HEK293 (cell line): ENCODE results near the gene PAK2.

Source experiments
- CTCF ChIA-PET: fragments of 350-600 bp; formaldehyde crosslinking; extraction: SDS; loops from one replicate; lab custom pipeline; 2021; ENCODE audit warnings: antibody characterized with exemption; lab: Yijun Ruan, JAX
- POLR2A ChIA-PET: fragments of 300-600 bp; formaldehyde crosslinking; extraction: SDS; loops from one replicate; lab custom pipeline; 2020; ENCODE audit warnings: antibody characterized with exemption, inconsistent platforms; lab: Yijun Ruan, JAX
- H3K27ac ChIP-seq: fragments of 200-500 bp; sonication (Bioruptor generic); 2 replicates; pipeline ENCODE4 v1.5.1; 2014; ENCODE audit warnings: low read depth, low read length, control low read depth, inconsistent platforms; ENCODE audit errors: extremely low read depth
- H3K36me3 ChIP-seq, 2 experiments: fragments of 200-500 bp in 1 of 2; sonication (Bioruptor generic) in 1 of 2; 1 replicate in 1 of 2; 2 replicates in 1 of 2; pipeline ENCODE4 v1.5.1; 2014 to 2017; ENCODE audit warnings: inconsistent platforms in 2 of 2, low read length in 2 of 2; ENCODE audit not compliant: control insufficient read depth in 2 of 2, insufficient read depth in 1 of 2
- H3K4me1 ChIP-seq: fragments of 200-500 bp; sonication (Bioruptor generic); 2 replicates; pipeline ENCODE4 v1.5.1; 2014; ENCODE audit warnings: mild to moderate bottlenecking, low read length, inconsistent platforms; ENCODE audit not compliant: control insufficient read depth, insufficient read depth
- H3K4me3 ChIP-seq: 2 replicates; pipeline ENCODE4 v1.5.1; 2011; ENCODE audit warnings: low read depth, mild to moderate bottlenecking, control low read depth, low read length, moderate library complexity
- H3K9me3 ChIP-seq: fragments of 200-500 bp; sonication (Bioruptor generic); 2 replicates; pipeline ENCODE4 v1.5.1; 2014; ENCODE audit warnings: low read depth, low read length, inconsistent platforms; ENCODE audit not compliant: control insufficient read depth, insufficient read depth
- BCL11B ChIP-seq: fragments of 450-650 bp; formaldehyde crosslinking; IDR thresholded peaks from 2 replicates; pipeline ENCODE4 v1.5.1; 2016; ENCODE audit warnings: low read depth, missing biosample characterization, missing genetic modification characterization
- EGR2 ChIP-seq: fragments of 450-650 bp; formaldehyde crosslinking; IDR thresholded peaks from 2 replicates; pipeline ENCODE4 v1.5.1; 2016; ENCODE audit warnings: low read depth, missing biosample characterization, missing genetic modification characterization
- KLF1 ChIP-seq: fragments of 450-650 bp; formaldehyde crosslinking; IDR thresholded peaks from 2 replicates; pipeline ENCODE4 v1.5.1; 2016; ENCODE audit warnings: missing biosample characterization, missing genetic modification characterization
- KLF17 ChIP-seq: fragments of 450-650 bp; formaldehyde crosslinking; IDR thresholded peaks from 2 replicates; pipeline ENCODE4 v1.5.1; 2016; ENCODE audit warnings: missing biosample characterization, missing genetic modification characterization
- KLF7 ChIP-seq: fragments of 450-650 bp; formaldehyde crosslinking; IDR thresholded peaks from 2 replicates; pipeline ENCODE4 v1.5.1; 2016; ENCODE audit warnings: missing biosample characterization, missing genetic modification characterization, borderline replicate concordance
- KLF8 ChIP-seq: fragments of 450-650 bp; formaldehyde crosslinking; IDR thresholded peaks from 2 replicates; pipeline ENCODE4 v1.5.1; 2016; ENCODE audit warnings: missing biosample characterization, missing genetic modification characterization
- KLF9 ChIP-seq: fragments of 450-650 bp; formaldehyde crosslinking; IDR thresholded peaks from 2 replicates; pipeline ENCODE4 v1.5.1; 2016; ENCODE audit warnings: missing biosample characterization, missing genetic modification characterization, low read depth
- SCRT1 ChIP-seq: fragments of 450-650 bp; formaldehyde crosslinking; IDR thresholded peaks from 2 replicates; pipeline ENCODE4 v1.5.1; 2016; ENCODE audit warnings: missing biosample characterization, missing genetic modification characterization, borderline replicate concordance
- WT1 ChIP-seq: fragments of 450-650 bp; formaldehyde crosslinking; IDR thresholded peaks from 2 replicates; pipeline ENCODE4 v1.5.1; 2016; ENCODE audit warnings: missing biosample characterization, missing genetic modification characterization
- YY1 ChIP-seq: fragments of 450-650 bp; formaldehyde crosslinking; IDR thresholded peaks from 2 replicates; pipeline ENCODE4 v1.5.1; 2018; ENCODE audit warnings: missing biosample characterization, missing genetic modification characterization
- ZBTB26 ChIP-seq: fragments of 450-650 bp; formaldehyde crosslinking; optimal IDR thresholded peaks from 2 replicates; pipeline ENCODE3; 2016; ENCODE audit warnings: missing biosample characterization, mild to moderate bottlenecking, missing genetic modification characterization
- ZBTB44 ChIP-seq: fragments of 450-650 bp; IDR thresholded peaks from 2 replicates; pipeline ENCODE4 v1.5.1; 2018; ENCODE audit warnings: missing biosample characterization, mild to moderate bottlenecking, missing genetic modification characterization
- ZFHX2 ChIP-seq: fragments of 450-650 bp; formaldehyde crosslinking; conservative IDR thresholded peaks from 2 replicates; pipeline ENCODE4 v1.5.1; 2016; ENCODE audit warnings: missing biosample characterization, missing genetic modification characterization
- ZNF157 ChIP-seq: fragments of 450-650 bp; formaldehyde crosslinking; IDR thresholded peaks from 2 replicates; pipeline ENCODE4 v1.5.1; 2016; ENCODE audit warnings: missing biosample characterization, missing genetic modification characterization
- ZNF19 ChIP-seq: fragments of 450-650 bp; formaldehyde crosslinking; IDR thresholded peaks from 2 replicates; pipeline ENCODE4; 2016; ENCODE audit warnings: missing biosample characterization, missing genetic modification characterization, low read depth
- ZNF214 ChIP-seq: fragments of 450-650 bp; formaldehyde crosslinking; IDR thresholded peaks from 2 replicates; pipeline ENCODE4 v1.5.1; 2017; ENCODE audit warnings: missing biosample characterization, mild to moderate bottlenecking, missing genetic modification characterization, borderline replicate concordance
- ZNF248 ChIP-seq: fragments of 450-650 bp; formaldehyde crosslinking; IDR thresholded peaks from 2 replicates; pipeline ENCODE4 v1.5.1; 2017; ENCODE audit warnings: missing biosample characterization, missing genetic modification characterization
- ZNF449 ChIP-seq: fragments of 450-650 bp; formaldehyde crosslinking; IDR thresholded peaks from 2 replicates; pipeline ENCODE4 v1.5.1; 2017; ENCODE audit warnings: missing biosample characterization, mild to moderate bottlenecking, missing genetic modification characterization, moderate library complexity
- ZNF514 ChIP-seq: fragments of 450-650 bp; formaldehyde crosslinking; IDR thresholded peaks from 2 replicates; pipeline ENCODE4 v1.5.1; 2016; ENCODE audit warnings: missing biosample characterization, missing genetic modification characterization
- ZNF518A ChIP-seq: fragments of 450-650 bp; formaldehyde crosslinking; conservative IDR thresholded peaks from 2 replicates; pipeline ENCODE4 v1.5.1; 2016; ENCODE audit warnings: low read depth, missing biosample characterization, missing genetic modification characterization
- ZNF785 ChIP-seq: fragments of 450-650 bp; formaldehyde crosslinking; IDR thresholded peaks from 2 replicates; pipeline ENCODE4 v1.5.1; 2016; ENCODE audit warnings: missing biosample characterization, missing genetic modification characterization
- ZSCAN4 ChIP-seq: fragments of 450-650 bp; formaldehyde crosslinking; IDR thresholded peaks from 2 replicates; pipeline ENCODE4 v1.5.1; 2017; ENCODE audit warnings: missing biosample characterization, missing genetic modification characterization

The PAK2 gene

GRCh38 chr3:196691386-196691785 is 48.3 kb upstream of the PAK2 start (continued):
- TF ChIP-seq ZNF518A (tag by site-specific recombination) = no peak
- no peak for TF ChIP-seq ZBTB44
- no peak for TF ChIP-seq ZSCAN4 (tag by site-specific recombination)
- no peak for TF ChIP-seq BCL11B (tag by site-specific recombination)
- no peak for TF ChIP-seq ZNF449
- TF ChIP-seq KLF9 (tag by site-specific recombination) = no peak
- no peak for TF ChIP-seq ZNF785 (tag by site-specific recombination)
- TF ChIP-seq ZNF214 (tag by site-specific recombination) = no peak
- no peak for TF ChIP-seq ZBTB26 (tag by site-specific recombination)
- no peak for TF ChIP-seq ZNF19 (tag by site-specific recombination)
- TF ChIP-seq ZNF157 (tag by site-specific recombination) = no peak
- no peak for TF ChIP-seq YY1 (tag by site-specific recombination)
- no peak for TF ChIP-seq WT1 (tag by site-specific recombination)

GRCh38 chr3:196694202-196694638 is 45.4 kb upstream of the PAK2 start:
- POLR2A ChIA-PET = no interaction called here
- Histone ChIP-seq H3K4me3 (no peak overlapping the region), H3K4me1 (no peaks in the 10 kb centered on the region), H3K27ac (no peak overlapping the region), H3K36me3 (no peaks in the 10 kb centered on the region), H3K9me3 (no peaks in the 10 kb centered on the region)
- CTCF ChIA-PET = no interaction called here
- TF ChIP-seq KLF9 (tag by site-specific recombination) = peak; percentile 51
- no peak for TF ChIP-seq ZNF514
- peak; percentile 82 for TF ChIP-seq EGR2
- TF ChIP-seq KLF8 (tag by site-specific recombination) = peak; percentile 81
- peak; percentile 70 for TF ChIP-seq ZFHX2
- no peak for TF ChIP-seq KLF7
- no peak for TF ChIP-seq ZNF248 (tag by site-specific recombination)
- no peak for TF ChIP-seq SCRT1 (tag by site-specific recombination)
- no peak for TF ChIP-seq KLF17
- TF ChIP-seq KLF1 (tag by site-specific recombination) = peak; percentile 86
